ENCODE data around the gene ZNF385C.

Gene ZNF385C

GRCh38 chr17:42061646-42062487, 36.4 kb downstream of the ZNF385C start:
- DNase-seq (ENCODE audit: low read depth, low spot score) = no peak
- H3K4me3 ChIP-seq (ENCODE audit: low read length) = no peak overlapping the region
- H3K36me3 ChIP-seq (ENCODE audit: control insufficient read depth, insufficient read depth, low read length) = no peaks in the 10 kb centered on the region
- no peaks in the 10 kb centered on the region for H3K27me3 ChIP-seq (ENCODE audit: control insufficient read depth, insufficient read depth, low read length)
- no CpG with 5 or more reads among the region's 5 CpGs for WGBS (ENCODE audit: insufficient coverage, insufficient read length)
- H3K9me3 ChIP-seq (ENCODE audit: control insufficient read depth, insufficient read depth, low read length) = no peaks in the 10 kb centered on the region
- H3K27ac ChIP-seq (ENCODE audit: low read length) = no peak overlapping the region
- H3K4me1 ChIP-seq (ENCODE audit: control insufficient read depth, insufficient read depth, low read length) = peaks cover 4% of the 10 kb centered on the region; the same call in 1 of the 2 replicates

- Histone ChIP-seq H3K36me3 (ENCODE audit: control insufficient read depth, insufficient read depth, low read length) (no peaks in the 10 kb centered on the region), H3K9me3 (ENCODE audit: control insufficient read depth, insufficient read depth, low read length) (no peaks in the 10 kb centered on the region), H3K27me3 (ENCODE audit: control insufficient read depth, insufficient read depth, low read length) (no peaks in the 10 kb centered on the region), H3K4me1 (ENCODE audit: control insufficient read depth, insufficient read depth, low read length) (peaks cover 4% of the 10 kb centered on the region; the same call in 1 of the 2 replicates), H3K4me3 (ENCODE audit: low read length) (no peak overlapping the region), H3K27ac (ENCODE audit: low read length) (no peak overlapping the region)
- DNase-seq (ENCODE audit: low read depth, low spot score) = no peak
- WGBS (ENCODE audit: insufficient coverage, insufficient read length) = no CpG with 5 or more reads among the region's 4 CpGs
Observed at GRCh38 chr17:42060231-42060630, 38.0 kb downstream of the ZNF385C start.

GRCh38 chr17:42059815-42060214, 38.5 kb downstream of the ZNF385C start:
- Histone ChIP-seq H3K9me3 (ENCODE audit: control insufficient read depth, insufficient read depth, low read length) (no peaks in the 10 kb centered on the region), H3K36me3 (ENCODE audit: control insufficient read depth, insufficient read depth, low read length) (no peaks in the 10 kb centered on the region), H3K4me3 (ENCODE audit: low read length) (no peak overlapping the region), H3K4me1 (ENCODE audit: control insufficient read depth, insufficient read depth, low read length) (peaks cover 4% of the 10 kb centered on the region; the same call in 1 of the 2 replicates), H3K27me3 (ENCODE audit: control insufficient read depth, insufficient read depth, low read length) (no peaks in the 10 kb centered on the region), H3K27ac (ENCODE audit: low read length) (no peak overlapping the region)
- WGBS (ENCODE audit: insufficient coverage, insufficient read length) = no CpG with 5 or more reads among the region's 4 CpGs
- DNase-seq (ENCODE audit: low read depth, low spot score) = no peak

GRCh38 chr17:42058063-42058462, 40.2 kb downstream of the ZNF385C start:
- no peak overlapping the region for H3K4me3 ChIP-seq (ENCODE audit: low read length)
- H3K9me3 ChIP-seq (ENCODE audit: control insufficient read depth, insufficient read depth, low read length) = no peaks in the 10 kb centered on the region
- H3K36me3 ChIP-seq (ENCODE audit: control insufficient read depth, insufficient read depth, low read length) = no peaks in the 10 kb centered on the region
- no CpG with 5 or more reads among the region's 7 CpGs for WGBS (ENCODE audit: insufficient coverage, insufficient read length)
- H3K4me1 ChIP-seq (ENCODE audit: control insufficient read depth, insufficient read depth, low read length) = peaks cover 7% of the 10 kb centered on the region; the same call in 1 of the 2 replicates
- H3K27me3 ChIP-seq (ENCODE audit: control insufficient read depth, insufficient read depth, low read length) = no peaks in the 10 kb centered on the region
- no peak for DNase-seq (ENCODE audit: low read depth, low spot score)
- H3K27ac ChIP-seq (ENCODE audit: low read length) = no peak overlapping the region

GRCh38 chr17:42056635-42057034, 41.6 kb downstream of the ZNF385C start:
- H3K36me3 ChIP-seq (ENCODE audit: control insufficient read depth, insufficient read depth, low read length) = no peaks in the 10 kb centered on the region
- no peak overlapping the region for H3K4me3 ChIP-seq (ENCODE audit: low read length)
- no CpG with 5 or more reads among the region's 3 CpGs for WGBS (ENCODE audit: insufficient coverage, insufficient read length)
- no peak for DNase-seq (ENCODE audit: low read depth, low spot score)
- peaks cover 6% of the 10 kb centered on the region; the same call in 1 of the 2 replicates for H3K4me1 ChIP-seq (ENCODE audit: control insufficient read depth, insufficient read depth, low read length)
- no peak overlapping the region for H3K27ac ChIP-seq (ENCODE audit: low read length)
- H3K9me3 ChIP-seq (ENCODE audit: control insufficient read depth, insufficient read depth, low read length) = no peaks in the 10 kb centered on the region
- H3K27me3 ChIP-seq (ENCODE audit: control insufficient read depth, insufficient read depth, low read length) = no peaks in the 10 kb centered on the region

- no peak overlapping the region for H3K27ac ChIP-seq (ENCODE audit: low read length)
- WGBS (ENCODE audit: insufficient coverage, insufficient read length) = no CpG with 5 or more reads among the region's 6 CpGs
- H3K4me1 ChIP-seq (ENCODE audit: control insufficient read depth, insufficient read depth, low read length) = 0 out of 2 replicates have a peak, but pooled peaks cover 5% of the 10 kb centered on the region
- no peak for DNase-seq (ENCODE audit: low read depth, low spot score)
- no peaks in the 10 kb centered on the region for H3K27me3 ChIP-seq (ENCODE audit: control insufficient read depth, insufficient read depth, low read length)
- H3K4me3 ChIP-seq (ENCODE audit: low read length) = no peak overlapping the region
- no peaks in the 10 kb centered on the region for H3K9me3 ChIP-seq (ENCODE audit: control insufficient read depth, insufficient read depth, low read length)
- no peaks in the 10 kb centered on the region for H3K36me3 ChIP-seq (ENCODE audit: control insufficient read depth, insufficient read depth, low read length)
Observed at GRCh38 chr17:42055496-42055895, 42.8 kb downstream of the ZNF385C start.

GRCh38 chr17:42055027-42055426, 43.2 kb downstream of the ZNF385C start:
- Histone ChIP-seq H3K9me3 (ENCODE audit: control insufficient read depth, insufficient read depth, low read length) (no peaks in the 10 kb centered on the region), H3K36me3 (ENCODE audit: control insufficient read depth, insufficient read depth, low read length) (no peaks in the 10 kb centered on the region), H3K4me1 (ENCODE audit: control insufficient read depth, insufficient read depth, low read length) (0 out of 2 replicates have a peak, but pooled peaks cover 5% of the 10 kb centered on the region), H3K27me3 (ENCODE audit: control insufficient read depth, insufficient read depth, low read length) (no peaks in the 10 kb centered on the region), H3K4me3 (ENCODE audit: low read length) (no peak overlapping the region), H3K27ac (ENCODE audit: low read length) (no peak overlapping the region)
- no peak for DNase-seq (ENCODE audit: low read depth, low spot score)
- WGBS (ENCODE audit: insufficient coverage, insufficient read length) = no CpG with 5 or more reads among the region's 3 CpGs

GRCh38 chr17:42053731-42054500, 44.4 kb downstream of the ZNF385C start:
- DNase-seq (ENCODE audit: low read depth, low spot score) = no peak
- no peaks in the 10 kb centered on the region for H3K9me3 ChIP-seq (ENCODE audit: control insufficient read depth, insufficient read depth, low read length)
- no peaks in the 10 kb centered on the region for H3K36me3 ChIP-seq (ENCODE audit: control insufficient read depth, insufficient read depth, low read length)
- no CpG with 5 or more reads among the region's 12 CpGs for WGBS (ENCODE audit: insufficient coverage, insufficient read length)
- H3K27me3 ChIP-seq (ENCODE audit: control insufficient read depth, insufficient read depth, low read length) = no peaks in the 10 kb centered on the region
- H3K4me1 ChIP-seq (ENCODE audit: control insufficient read depth, insufficient read depth, low read length) = 0 out of 2 replicates have a peak, but pooled peaks cover 7% of the 10 kb centered on the region
- no peak overlapping the region for H3K27ac ChIP-seq (ENCODE audit: low read length)
- no peak overlapping the region for H3K4me3 ChIP-seq (ENCODE audit: low read length)

GRCh38 chr17:42052346-42052877, 45.9 kb downstream of the ZNF385C start:
- Histone ChIP-seq H3K9me3 (ENCODE audit: control insufficient read depth, insufficient read depth, low read length) (no peaks in the 10 kb centered on the region), H3K27ac (ENCODE audit: low read length) (no peak overlapping the region), H3K27me3 (ENCODE audit: control insufficient read depth, insufficient read depth, low read length) (no peaks in the 10 kb centered on the region), H3K4me3 (ENCODE audit: low read length) (no peak overlapping the region), H3K36me3 (ENCODE audit: control insufficient read depth, insufficient read depth, low read length) (no peaks in the 10 kb centered on the region), H3K4me1 (ENCODE audit: control insufficient read depth, insufficient read depth, low read length) (0 out of 2 replicates have a peak, but pooled peaks cover 7% of the 10 kb centered on the region)
- no CpG with 5 or more reads among the region's 6 CpGs for WGBS (ENCODE audit: insufficient coverage, insufficient read length)
- DNase-seq (ENCODE audit: low read depth, low spot score) = no peak

- no peaks in the 10 kb centered on the region for H3K9me3 ChIP-seq (ENCODE audit: control insufficient read depth, insufficient read depth, low read length)
- DNase-seq (ENCODE audit: low read depth, low spot score) = no peak
- WGBS (ENCODE audit: insufficient coverage, insufficient read length) = no CpG with 5 or more reads among the region's 7 CpGs
- H3K27me3 ChIP-seq (ENCODE audit: control insufficient read depth, insufficient read depth, low read length) = no peaks in the 10 kb centered on the region
- no peak overlapping the region for H3K27ac ChIP-seq (ENCODE audit: low read length)
- H3K4me1 ChIP-seq (ENCODE audit: control insufficient read depth, insufficient read depth, low read length) = 0 out of 2 replicates have a peak, but pooled peaks cover 7% of the 10 kb centered on the region
- H3K4me3 ChIP-seq (ENCODE audit: low read length) = no peak overlapping the region
- no peaks in the 10 kb centered on the region for H3K36me3 ChIP-seq (ENCODE audit: control insufficient read depth, insufficient read depth, low read length)
Observed at GRCh38 chr17:42051645-42052044, 46.6 kb downstream of the ZNF385C start.
